ENCODE results near the gene OR4D9.
"Not testable (repeated sequence)": the region's sequence is repeated elsewhere in the genome, so short reads cannot be mapped to it uniquely, and the experiment has no call there.

Gene OR4D9

GRCh38 chr11:59542142-59542810 lies 30.9 kb downstream of the OR4D9 start:
- no peak overlapping the region for H3K4me3 ChIP-seq (ENCODE audit: low read depth, low read length)
- no peak for TF ChIP-seq CTCF (IDR thresholded peaks at IDR 0.05; ENCODE audit: low read depth, low read length)

DNA sequence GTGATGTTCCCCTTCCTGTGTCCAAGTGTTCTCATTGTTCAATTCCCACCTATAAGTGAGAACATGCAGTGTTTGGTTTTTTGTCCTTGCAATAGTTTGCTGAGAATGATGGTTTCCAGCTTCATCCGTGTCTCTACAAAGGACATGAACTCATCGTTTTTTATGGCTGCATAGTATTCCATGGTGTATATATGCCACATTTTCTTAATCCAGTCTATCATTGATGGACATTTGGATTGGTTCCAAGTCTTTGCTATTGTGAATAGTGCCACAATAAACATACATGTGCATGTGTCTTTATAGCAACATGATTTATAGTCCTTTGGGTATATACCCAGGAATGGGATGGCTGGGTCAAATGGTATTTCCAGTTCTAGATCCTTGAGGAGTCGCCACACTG lies 32.4 kb downstream of the OR4D9 start:
- not testable (repeated sequence) for H3K4me3 ChIP-seq (ENCODE audit: low read depth, low read length)

GRCh38 chr11:59544869-59545178 lies 33.5 kb downstream of the OR4D9 start:
- TF ChIP-seq CTCF (IDR thresholded peaks at IDR 0.05; ENCODE audit: low read depth, low read length) = no peak
- H3K4me3 ChIP-seq (ENCODE audit: low read depth, low read length) = no peak overlapping the region

DNA sequence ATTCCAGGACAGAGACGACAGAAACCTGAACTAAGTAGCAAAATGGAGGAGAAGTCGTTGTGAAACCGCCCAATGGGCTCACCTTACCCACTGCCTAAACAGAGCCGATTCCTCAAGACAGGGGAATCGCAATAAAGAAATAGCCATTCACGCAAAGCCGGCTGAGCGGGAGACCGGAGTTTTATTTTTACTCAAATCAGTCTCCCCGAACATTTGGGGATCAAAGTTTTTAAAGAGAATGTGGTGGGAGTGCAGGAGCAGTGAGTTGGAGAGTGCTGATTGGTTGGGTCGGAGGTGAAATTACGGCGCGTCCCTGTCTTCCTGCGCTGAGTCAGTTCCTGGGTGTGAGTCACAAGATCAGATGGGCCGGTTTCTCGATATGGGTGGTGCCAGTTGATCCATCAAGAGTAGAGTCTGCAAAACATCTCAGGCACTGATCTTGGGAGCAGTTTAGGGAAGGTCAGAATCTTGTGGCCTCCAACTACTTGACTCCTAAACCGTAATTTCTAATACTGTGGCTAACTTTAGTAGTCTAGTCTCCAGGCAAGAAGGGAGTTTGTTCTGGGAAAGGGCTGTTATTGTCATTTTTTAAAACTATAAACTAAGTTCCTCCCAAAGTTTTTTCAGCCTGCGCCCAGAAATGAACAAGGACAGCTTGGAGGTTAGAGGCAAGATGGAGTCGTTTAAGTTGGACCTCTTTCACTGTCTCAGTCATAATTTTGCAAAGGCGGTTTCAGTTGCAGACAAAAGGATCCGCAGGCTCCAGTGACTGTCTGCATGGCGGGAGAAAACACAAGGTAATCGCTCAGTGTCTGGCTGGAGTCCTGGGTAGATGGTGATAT lies 34.1 kb downstream of the OR4D9 start:
- no peak overlapping the region for H3K4me3 ChIP-seq (ENCODE audit: low read depth, low read length)
- TF ChIP-seq CTCF (IDR thresholded peaks at IDR 0.05; ENCODE audit: low read depth, low read length) = no peak

GRCh38 chr11:59547605-59548308 lies 36.4 kb downstream of the OR4D9 start:
- H3K4me3 ChIP-seq (ENCODE audit: low read depth, low read length) = not testable (repeated sequence)

DNA sequence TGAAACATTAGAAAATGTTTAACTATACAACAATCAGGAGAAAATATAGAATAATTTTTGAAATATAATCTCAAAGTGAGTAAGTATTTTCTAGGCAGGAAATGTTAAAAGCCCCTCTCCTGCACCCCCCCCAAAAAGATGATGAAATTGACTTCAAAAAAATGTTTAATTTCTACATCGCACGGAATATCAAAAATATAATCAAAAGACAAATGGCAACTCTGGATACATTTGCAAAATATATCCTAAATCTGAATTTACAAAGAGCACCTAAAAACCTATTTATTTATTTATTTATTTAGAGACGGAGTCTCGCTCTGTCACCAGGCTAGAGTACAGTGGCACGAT lies 36.9 kb downstream of the OR4D9 start:
- H3K4me3 ChIP-seq (ENCODE audit: low read depth, low read length) = no peak overlapping the region
- TF ChIP-seq CTCF (IDR thresholded peaks at IDR 0.05; ENCODE audit: low read depth, low read length) = no peak

- 0 out of 2 replicates have a peak, but pooled peaks have one; percentile 9 for TF ChIP-seq CTCF (IDR thresholded peaks at IDR 0.05; ENCODE audit: low read depth, low read length)
- peak overlapping the region; percentile 58 for H3K4me3 ChIP-seq (ENCODE audit: low read depth, low read length)
These were observed 39.1 kb downstream of the OR4D9 start for GRCh38 chr11:59550368-59550841.

Measured in WI38 (cell line).